Cardiac fibroblast (primary cell): ENCODE data around the gene SLC35F4.

ENCODE experiments used
- DNase-seq, 2 donors: peaks; one replicate each; pipeline versions ENCODE4 v3.0.0 to v3.0.0-alpha.2; 2010; ENCODE audit warnings: low read depth in 2 of 2
- H3K4me3 ChIP-seq, 2 donors: replicated peaks in 1 of 2; 1 replicate in 1 of 2; 2 replicates in 1 of 2; pipeline ENCODE4 v1.5.1; 2011; ENCODE audit warnings: low read depth in 2 of 2, low read length in 2 of 2, mild to moderate bottlenecking in 2 of 2, moderate library complexity in 1 of 2
- TF ChIP-seq, protein P1 (sequence below): IDR thresholded peaks from one replicate; pipeline ENCODE4 v1.5.1; 2011; ENCODE audit warnings: low read depth, mild to moderate bottlenecking, low read length, inconsistent platforms

Gene SLC35F4

DNA sequence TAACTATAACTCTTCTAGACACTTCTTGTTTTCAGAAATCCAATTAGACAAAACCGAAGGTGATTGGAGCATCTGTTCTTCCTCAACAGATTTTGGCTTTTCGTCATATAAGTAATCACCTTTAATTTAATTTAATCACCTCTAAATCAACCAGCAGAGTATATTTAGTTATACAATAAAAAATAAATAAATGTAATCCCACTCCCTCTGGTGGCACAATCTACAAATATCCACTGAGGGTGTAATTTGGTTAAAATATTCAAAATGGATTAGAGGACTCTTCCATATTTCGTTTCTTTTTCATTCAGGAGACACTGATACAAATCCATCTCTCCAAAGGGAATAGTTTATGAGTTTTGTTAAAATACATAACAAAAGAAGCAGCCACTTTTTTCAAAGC lies 18.3 kb upstream of the SLC35F4 start:
- TF ChIP-seq, protein P1, sequence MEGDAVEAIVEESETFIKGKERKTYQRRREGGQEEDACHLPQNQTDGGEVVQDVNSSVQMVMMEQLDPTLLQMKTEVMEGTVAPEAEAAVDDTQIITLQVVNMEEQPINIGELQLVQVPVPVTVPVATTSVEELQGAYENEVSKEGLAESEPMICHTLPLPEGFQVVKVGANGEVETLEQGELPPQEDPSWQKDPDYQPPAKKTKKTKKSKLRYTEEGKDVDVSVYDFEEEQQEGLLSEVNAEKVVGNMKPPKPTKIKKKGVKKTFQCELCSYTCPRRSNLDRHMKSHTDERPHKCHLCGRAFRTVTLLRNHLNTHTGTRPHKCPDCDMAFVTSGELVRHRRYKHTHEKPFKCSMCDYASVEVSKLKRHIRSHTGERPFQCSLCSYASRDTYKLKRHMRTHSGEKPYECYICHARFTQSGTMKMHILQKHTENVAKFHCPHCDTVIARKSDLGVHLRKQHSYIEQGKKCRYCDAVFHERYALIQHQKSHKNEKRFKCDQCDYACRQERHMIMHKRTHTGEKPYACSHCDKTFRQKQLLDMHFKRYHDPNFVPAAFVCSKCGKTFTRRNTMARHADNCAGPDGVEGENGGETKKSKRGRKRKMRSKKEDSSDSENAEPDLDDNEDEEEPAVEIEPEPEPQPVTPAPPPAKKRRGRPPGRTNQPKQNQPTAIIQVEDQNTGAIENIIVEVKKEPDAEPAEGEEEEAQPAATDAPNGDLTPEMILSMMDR: peak; percentile 8
- DNase-seq: peak in 1 of 2 donors; percentile 32
- no peak overlapping the region for H3K4me3 ChIP-seq

DNA sequence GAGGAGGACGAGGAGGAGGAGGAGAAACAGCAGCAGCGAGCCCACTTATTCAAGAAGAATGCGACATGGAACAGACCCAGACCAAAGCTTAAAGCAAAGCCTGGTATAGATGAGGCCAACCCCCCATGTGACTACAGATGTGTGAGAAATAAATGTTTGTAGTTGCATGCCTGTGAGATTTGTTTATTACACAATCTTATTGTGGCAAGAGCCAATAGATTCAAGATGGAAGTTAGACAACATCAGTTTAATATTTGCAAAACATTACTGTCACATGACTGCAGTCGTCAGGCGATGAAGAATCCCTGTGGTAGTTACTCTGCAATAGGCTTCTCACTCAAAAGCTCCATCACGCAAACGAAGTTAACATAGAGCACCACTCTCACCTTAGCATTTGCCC lies 17.2 kb upstream of the SLC35F4 start:
- no peak for DNase-seq
- H3K4me3 ChIP-seq: no peak overlapping the region
- TF ChIP-seq, protein P1: no peak

DNA sequence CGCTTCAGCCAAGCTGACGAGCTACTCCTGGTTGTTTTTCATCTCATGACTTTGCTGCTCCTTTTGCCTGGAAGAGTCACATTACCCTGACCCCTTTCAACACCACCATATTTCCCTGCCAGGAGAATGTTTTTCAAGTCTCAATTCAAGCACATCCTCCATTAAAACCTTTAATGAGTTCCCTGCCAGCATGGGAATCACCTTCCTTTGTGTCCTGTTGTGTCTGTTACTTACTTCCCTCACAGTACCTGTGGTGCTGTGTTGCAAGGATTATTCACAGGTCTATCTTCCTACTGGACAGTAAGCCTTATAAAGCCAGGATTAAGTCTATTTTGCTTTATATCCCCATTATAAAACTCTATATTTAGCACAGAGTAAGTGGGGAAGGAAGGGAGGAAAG lies 13.6 kb upstream of the SLC35F4 start:
- no peak for DNase-seq
- TF ChIP-seq, protein P1: no peak
- no peak overlapping the region for H3K4me3 ChIP-seq

DNA sequence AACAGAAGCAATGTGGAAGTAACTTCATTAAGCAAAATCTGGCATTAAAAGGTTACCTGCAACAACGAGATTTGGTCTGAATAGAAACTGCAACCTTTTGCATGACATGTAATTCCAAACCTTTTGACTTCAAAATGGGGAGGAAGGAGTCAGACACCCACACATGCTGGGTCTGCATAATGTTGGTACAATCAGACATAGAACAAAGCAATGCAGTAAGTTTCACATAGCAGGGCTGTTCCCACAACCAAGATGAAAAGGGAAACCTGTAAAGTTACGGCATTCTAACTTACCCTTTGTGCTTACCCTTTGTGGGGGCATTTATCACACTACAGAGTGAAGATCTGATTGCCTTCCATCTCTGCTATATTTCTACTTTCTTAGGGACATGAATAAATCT lies 10.1 kb upstream of the SLC35F4 start:
- TF ChIP-seq, protein P1: no peak
- no peak for DNase-seq

DNA sequence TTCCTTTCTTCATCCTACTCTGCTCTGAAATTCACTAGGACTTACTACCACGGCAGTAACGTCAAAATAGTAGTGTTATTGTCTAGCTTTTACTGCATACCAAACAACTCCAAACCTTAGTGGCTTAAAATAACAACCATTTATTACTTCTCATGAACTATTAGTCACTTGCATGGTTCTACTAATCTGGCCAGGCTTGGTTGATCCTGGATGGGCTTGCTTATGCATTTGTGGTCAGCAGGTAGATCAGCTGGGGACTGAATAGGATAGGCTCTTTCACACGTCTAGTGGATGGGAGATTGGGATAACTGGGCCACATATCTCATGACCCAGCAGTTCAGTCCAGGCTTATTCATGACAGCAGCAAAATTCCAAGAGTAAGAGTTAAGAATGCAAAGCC lies 9.4 kb upstream of the SLC35F4 start:
- H3K4me3 ChIP-seq: no peak overlapping the region

More for the DNA sequence above, 10.1 kb upstream of the SLC35F4 start:
- no peak overlapping the region for H3K4me3 ChIP-seq

DNA sequence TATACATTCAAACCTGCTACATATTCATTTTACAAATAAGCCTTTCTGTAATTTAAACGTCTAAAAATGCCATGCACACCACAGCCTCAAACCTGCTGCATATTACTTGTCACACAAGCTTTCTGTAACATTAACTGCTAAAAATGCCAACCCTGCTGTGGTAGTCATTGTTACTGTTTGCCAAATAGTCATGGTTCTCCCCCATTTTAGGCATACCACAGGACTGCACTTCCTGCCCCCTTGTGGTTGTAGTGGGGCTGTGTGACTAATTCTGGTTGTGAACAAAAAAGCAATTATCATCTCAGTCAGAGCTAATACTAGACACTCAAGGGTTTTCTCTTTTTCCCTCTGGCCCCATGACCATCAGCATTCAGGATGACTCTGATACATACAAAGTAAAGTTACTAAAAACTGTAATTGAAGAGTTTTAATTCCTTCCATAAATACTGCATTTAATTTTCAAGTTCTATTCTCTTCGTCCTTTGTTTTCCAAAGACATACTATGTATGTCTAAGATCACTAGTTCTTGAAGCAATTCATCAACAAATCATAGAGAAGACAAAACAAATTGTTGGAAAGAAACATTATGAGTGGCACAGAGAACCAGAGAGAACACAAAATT lies 5.7 kb upstream of the SLC35F4 start:
- H3K4me3 ChIP-seq: no peak overlapping the region
- peak; percentile 62 to 80 for DNase-seq
- TF ChIP-seq, protein P1: peak; percentile 88

More for the DNA sequence above, 9.4 kb upstream of the SLC35F4 start:
- TF ChIP-seq, protein P1: no peak
- DNase-seq: no peak
